Umbilical cord (tissue), 2 donors: ENCODE data around the gene PRSS21. TPM values are rescaled to one million over a fixed set of nuclear protein-coding genes. Genes with fewer than 3 reads are reported as not detected.

Experiments
- DNase-seq: peaks from one replicate; pipeline ENCODE4 v3.0.0-alpha.2; 2015; ENCODE audit warnings: low spot score
- total RNA-seq: library from RNA; depleted of rRNA; stranded (reverse); fragments of >200 nt; gene quantifications from one replicate; pipeline ENCODE4 v1.2.3, GENCODE V29; 2014; ENCODE audit warnings: low replicate concordance; ENCODE audit not compliant: insufficient read depth

Gene PRSS21
- total RNA-seq, 1 donor from 2014 or later = not detected

DNA sequence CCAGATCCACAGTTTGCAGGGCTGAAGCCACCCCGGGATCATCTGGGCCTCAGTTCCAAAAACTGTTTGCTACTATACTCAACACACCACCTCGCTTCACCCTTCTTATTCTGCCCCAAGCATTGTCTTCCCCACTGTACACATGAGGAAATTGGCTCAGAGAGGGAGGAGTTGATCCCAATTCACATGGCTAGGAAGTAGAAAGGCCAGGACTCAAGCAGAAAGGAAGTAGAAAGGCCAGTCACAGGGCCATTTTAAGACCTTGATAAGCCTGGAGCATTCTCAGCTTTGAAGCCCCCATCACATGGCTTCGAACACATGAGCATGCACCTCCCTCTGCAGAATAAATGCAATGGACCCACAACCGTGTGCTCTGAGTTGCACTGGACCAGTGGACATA, 48.6 kb downstream of the PRSS21 start:
- no peak for DNase-seq

- DNase-seq = no peak
Observed at GRCh38 chr16:2866431-2866830, 49.4 kb downstream of the PRSS21 start.

GRCh38 chr16:2867661-2867986, 50.6 kb downstream of the PRSS21 start:
- no peak for DNase-seq

DNA sequence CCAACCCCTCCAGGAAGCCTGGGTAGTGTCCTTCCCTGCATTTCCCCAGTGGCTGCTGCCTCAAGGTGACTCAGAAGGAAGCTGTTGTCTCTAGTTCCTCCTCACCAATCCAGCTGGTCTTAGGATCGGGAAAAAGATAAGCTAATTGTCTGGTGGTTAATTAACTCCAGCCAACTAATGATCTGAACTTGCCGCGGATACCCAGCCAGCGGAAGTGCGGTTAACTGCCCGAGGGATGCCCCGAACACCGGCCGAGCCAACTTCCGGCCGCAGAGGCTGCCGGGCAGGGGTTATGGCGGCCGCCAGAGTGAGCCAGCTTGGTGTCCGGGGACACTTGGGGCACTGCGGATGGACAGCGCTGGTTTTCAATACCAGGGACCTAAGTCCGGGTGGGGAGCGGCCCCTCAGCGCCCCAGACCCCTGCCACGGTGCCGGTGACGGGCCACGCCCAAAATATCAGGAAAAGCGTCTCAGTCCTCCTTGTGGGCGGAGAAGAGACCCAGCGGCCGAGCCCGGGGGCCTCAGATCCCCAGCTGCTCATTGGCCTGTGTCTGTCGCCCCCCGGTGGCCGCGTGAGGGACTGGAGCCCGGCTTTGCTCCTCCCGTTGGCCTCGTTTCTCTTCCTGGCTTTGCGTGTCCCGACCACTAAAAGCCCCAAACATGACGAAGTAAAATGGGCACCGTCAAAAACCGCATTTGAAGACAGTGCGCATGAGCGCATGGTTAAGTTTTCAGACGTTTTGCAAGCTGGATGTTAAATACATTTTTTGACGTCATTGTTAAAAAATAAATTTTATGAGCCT, 51.2 kb downstream of the PRSS21 start:
- peak; percentile 95 for DNase-seq

Other genes starting within 250 kb of the PRSS21 start
- gene KCTD5, start 134.7 kb upstream of the PRSS21 start, total RNA-seq = 9.6 TPM
- 1.4 TPM for gene PRSS27, start 97.0 kb upstream of the PRSS21 start, total RNA-seq
- 123 TPM for gene SRRM2, start 64.6 kb upstream of the PRSS21 start, total RNA-seq
- gene ELOB, start 40.0 kb upstream of the PRSS21 start, total RNA-seq = 159 TPM
- gene PRSS33, start 29.7 kb upstream of the PRSS21 start, total RNA-seq = 0.96 TPM
- not detected for gene PRSS41, start 18.8 kb upstream of the PRSS21 start, total RNA-seq
- gene ZG16B, start 13.1 kb downstream of the PRSS21 start, total RNA-seq = 7.2 TPM
- gene PRSS22, start 40.9 kb downstream of the PRSS21 start, total RNA-seq = 3.1 TPM
- 25.5 TPM for gene FLYWCH2, start 66.0 kb downstream of the PRSS21 start, total RNA-seq
- gene FLYWCH1, start 94.7 kb downstream of the PRSS21 start, total RNA-seq = 30.8 TPM
- 0.48 TPM for gene KREMEN2, start 147.0 kb downstream of the PRSS21 start, total RNA-seq
- 5.8 TPM for gene PAQR4, start 152.1 kb downstream of the PRSS21 start, total RNA-seq
- gene PKMYT1, start 163.2 kb downstream of the PRSS21 start, total RNA-seq = 6.0 TPM
- gene CLDN9, start 195.7 kb downstream of the PRSS21 start, total RNA-seq = not detected
- gene CLDN6, start 200.9 kb downstream of the PRSS21 start, total RNA-seq = 0.72 TPM
- 150 TPM for gene TNFRSF12A, start 203.1 kb downstream of the PRSS21 start, total RNA-seq
- gene HCFC1R1, start 206.7 kb downstream of the PRSS21 start, total RNA-seq = 3.1 TPM
- gene THOC6, start 206.8 kb downstream of the PRSS21 start, total RNA-seq = 29.4 TPM
- gene BICDL2, start 219.7 kb downstream of the PRSS21 start, total RNA-seq = 2.2 TPM
- 0.24 TPM for gene MMP25, start 229.3 kb downstream of the PRSS21 start, total RNA-seq
- 13.2 TPM for gene IL32, start 248.4 kb downstream of the PRSS21 start, total RNA-seq